ENCODE measurements around the gene MCC. TPM values are rescaled to one million over a fixed set of nuclear protein-coding genes. Genes with fewer than 3 reads are reported as not detected.

MCC gene
- total RNA-seq, 5 donors from 2014 or later (not counting 1 experiment from before 2014, with no cell fraction given), result 2.6 to 8.3 (median 6.3) TPM

DNA sequence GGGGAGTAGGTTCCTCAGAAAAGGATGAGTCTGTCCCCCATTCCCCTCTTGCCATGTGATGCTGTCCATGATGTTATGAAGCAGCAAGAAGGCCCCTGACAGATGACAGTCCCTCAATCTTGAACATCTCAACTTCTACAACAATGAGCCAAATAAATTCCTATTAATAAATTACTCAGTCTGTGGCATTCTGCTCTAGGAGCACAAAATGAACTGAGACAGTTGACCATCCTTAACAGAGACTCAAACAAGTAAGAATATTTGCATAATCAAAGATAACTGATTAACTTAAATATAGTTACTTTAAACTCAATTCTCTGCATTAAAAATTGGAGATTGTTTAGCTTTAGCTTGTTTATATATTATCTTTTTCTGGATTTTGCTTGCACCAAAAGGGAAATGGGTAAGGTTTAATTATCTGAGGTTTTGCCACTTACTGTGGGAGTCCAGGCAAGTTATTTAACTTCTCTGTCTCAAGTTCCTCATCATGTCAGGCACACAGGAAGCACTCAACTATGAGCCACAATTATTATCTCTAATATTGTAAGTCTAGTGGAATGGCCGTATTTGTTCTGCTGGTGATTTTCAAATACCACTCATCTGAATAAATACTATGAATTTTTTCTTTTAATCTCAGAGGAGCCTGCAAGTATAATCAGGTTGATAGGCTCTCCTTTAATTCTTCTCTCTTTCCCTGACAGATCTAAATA, 216.4 kb downstream of the MCC start:
- Histone ChIP-seq H3K4me1 (ENCODE audit: control insufficient read depth in 1 of 2, extremely low read depth in 1 of 2, insufficient read depth in 2 of 2, low read length in 2 of 2) (no peaks in the 10 kb centered on the region), H3K4me3 (ENCODE audit: control insufficient read depth in 1 of 2, extremely low read depth in 1 of 2, low read length in 1 of 2) (no peak overlapping the region), H3K36me3 (ENCODE audit: control insufficient read depth in 2 of 2, extremely low read depth in 1 of 2, insufficient read depth in 1 of 2, low read length in 1 of 2) (no peaks in the 10 kb centered on the region), H3K27me3 (replicated peaks in 1 of 2; ENCODE audit: control insufficient read depth in 2 of 2, extremely low read depth in 1 of 2, insufficient read depth in 2 of 2, low read length in 1 of 2) (no peaks in the 10 kb centered on the region), H3K9me3 (no peaks in the 10 kb centered on the region), H3K27ac (ENCODE audit: low read length) (no peak overlapping the region)
- CTCF ChIA-PET, result no interaction called here
- Mint-ChIP-seq H3K27me3 (peaks cover 0 to 3% of the 10 kb centered on the region in 2 donors), H3K4me3 (no peak overlapping the region), H3K27ac (no peak overlapping the region), H3K9me3 (no peaks in the 10 kb centered on the region), H3K4me1 (peaks cover 18 to 24% (median 22%) of the 10 kb centered on the region in 3 donors), H3K36me3 (no peaks in the 10 kb centered on the region)
- POLR2A ChIA-PET, result no interaction called here
- DNase-seq (no peak), ATAC-seq (replicated peaks in 1 of 4) (no peak)
- no CpG with 5 or more reads among the region's 1 CpG for WGBS (ENCODE audit: insufficient coverage)

DNA sequence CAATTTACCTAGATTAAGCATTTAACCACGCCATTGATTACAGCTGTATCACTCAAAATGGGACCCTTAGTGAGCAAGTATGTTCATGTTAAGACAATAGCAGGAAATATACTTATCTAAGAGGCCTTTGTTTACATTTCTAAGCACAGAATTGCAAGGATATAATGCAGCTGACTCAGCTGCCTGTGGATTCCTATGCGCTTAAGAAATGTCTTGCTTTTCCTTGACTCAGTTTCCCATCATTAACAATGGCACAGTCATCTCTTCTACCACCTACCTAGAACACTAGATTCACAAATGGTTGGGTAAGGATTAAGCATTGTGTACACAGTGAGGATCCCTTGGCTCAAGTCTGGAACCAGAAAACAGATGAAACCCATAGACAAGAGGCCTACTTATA, 217.2 kb downstream of the MCC start:
- DNase-seq, result no peak
- POLR2A ChIA-PET, result no interaction called here
- CTCF ChIA-PET, result no interaction called here
- H3K36me3 Mint-ChIP-seq, result no peaks in the 10 kb centered on the region
- H3K4me3 ChIP-seq (ENCODE audit: control insufficient read depth in 1 of 2, extremely low read depth in 1 of 2, low read length in 1 of 2), result no peak overlapping the region
- H3K27me3 Mint-ChIP-seq, result peaks cover 0 to 3% of the 10 kb centered on the region in 2 donors
- peaks cover 18 to 24% (median 22%) of the 10 kb centered on the region in 3 donors for H3K4me1 Mint-ChIP-seq
- no peak overlapping the region for H3K27ac ChIP-seq (ENCODE audit: low read length)
- H3K27ac Mint-ChIP-seq, result no peak overlapping the region
- no peaks in the 10 kb centered on the region for H3K27me3 ChIP-seq (replicated peaks in 1 of 2; ENCODE audit: control insufficient read depth in 2 of 2, extremely low read depth in 1 of 2, insufficient read depth in 2 of 2, low read length in 1 of 2)
- H3K4me1 ChIP-seq (ENCODE audit: control insufficient read depth in 1 of 2, extremely low read depth in 1 of 2, insufficient read depth in 2 of 2, low read length in 2 of 2), result no peaks in the 10 kb centered on the region
- ATAC-seq (replicated peaks in 1 of 4), result no peak
- H3K9me3 ChIP-seq, result no peaks in the 10 kb centered on the region
- no peaks in the 10 kb centered on the region for H3K36me3 ChIP-seq (ENCODE audit: control insufficient read depth in 2 of 2, extremely low read depth in 1 of 2, insufficient read depth in 1 of 2, low read length in 1 of 2)
- no CpG with 5 or more reads among the region's 2 CpGs for WGBS (ENCODE audit: insufficient coverage)
- H3K9me3 Mint-ChIP-seq, result no peaks in the 10 kb centered on the region
- no peak overlapping the region for H3K4me3 Mint-ChIP-seq

DNA sequence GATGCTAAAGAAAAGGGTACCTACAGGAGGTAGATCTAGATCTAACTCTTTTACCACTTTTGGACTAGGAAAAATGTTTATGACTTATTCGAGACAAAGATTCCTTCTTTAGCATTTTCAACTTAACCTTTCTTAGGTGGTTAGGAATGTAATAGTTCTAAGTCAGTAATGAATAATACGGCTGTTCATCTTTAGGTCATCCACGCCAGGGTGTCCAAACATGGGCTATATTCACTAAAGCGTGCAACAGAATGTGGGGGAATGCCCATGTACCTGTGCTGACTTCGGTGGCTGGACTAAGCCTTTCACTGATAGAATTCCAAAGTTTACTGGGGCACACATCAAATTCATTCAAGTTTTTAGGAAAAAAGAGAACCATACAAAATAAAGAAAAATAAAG, 218.2 kb downstream of the MCC start:
- Histone ChIP-seq H3K4me3 (ENCODE audit: control insufficient read depth in 1 of 2, extremely low read depth in 1 of 2, low read length in 1 of 2) (no peak overlapping the region), H3K9me3 (no peaks in the 10 kb centered on the region), H3K36me3 (ENCODE audit: control insufficient read depth in 2 of 2, extremely low read depth in 1 of 2, insufficient read depth in 1 of 2, low read length in 1 of 2) (no peaks in the 10 kb centered on the region), H3K27ac (ENCODE audit: low read length) (no peak overlapping the region), H3K27me3 (replicated peaks in 1 of 2; ENCODE audit: control insufficient read depth in 2 of 2, extremely low read depth in 1 of 2, insufficient read depth in 2 of 2, low read length in 1 of 2) (no peaks in the 10 kb centered on the region), H3K4me1 (ENCODE audit: control insufficient read depth in 1 of 2, extremely low read depth in 1 of 2, insufficient read depth in 2 of 2, low read length in 2 of 2) (no peaks in the 10 kb centered on the region)
- no peak overlapping the region for H3K27ac Mint-ChIP-seq
- H3K36me3 Mint-ChIP-seq, result no peaks in the 10 kb centered on the region
- H3K27me3 Mint-ChIP-seq, result peaks cover 0 to 3% of the 10 kb centered on the region in 2 donors
- H3K4me1 Mint-ChIP-seq, result peaks cover 18 to 24% (median 22%) of the 10 kb centered on the region in 3 donors
- no peak for ATAC-seq (replicated peaks in 1 of 4)
- ChIA-PET CTCF (no interaction called here), POLR2A (no interaction called here)
- no peak overlapping the region for H3K4me3 Mint-ChIP-seq
- H3K9me3 Mint-ChIP-seq, result no peaks in the 10 kb centered on the region
- no peak for DNase-seq
- WGBS (ENCODE audit: insufficient coverage), result 60% methylated on average over 2 of the region's 5 CpGs

DNA sequence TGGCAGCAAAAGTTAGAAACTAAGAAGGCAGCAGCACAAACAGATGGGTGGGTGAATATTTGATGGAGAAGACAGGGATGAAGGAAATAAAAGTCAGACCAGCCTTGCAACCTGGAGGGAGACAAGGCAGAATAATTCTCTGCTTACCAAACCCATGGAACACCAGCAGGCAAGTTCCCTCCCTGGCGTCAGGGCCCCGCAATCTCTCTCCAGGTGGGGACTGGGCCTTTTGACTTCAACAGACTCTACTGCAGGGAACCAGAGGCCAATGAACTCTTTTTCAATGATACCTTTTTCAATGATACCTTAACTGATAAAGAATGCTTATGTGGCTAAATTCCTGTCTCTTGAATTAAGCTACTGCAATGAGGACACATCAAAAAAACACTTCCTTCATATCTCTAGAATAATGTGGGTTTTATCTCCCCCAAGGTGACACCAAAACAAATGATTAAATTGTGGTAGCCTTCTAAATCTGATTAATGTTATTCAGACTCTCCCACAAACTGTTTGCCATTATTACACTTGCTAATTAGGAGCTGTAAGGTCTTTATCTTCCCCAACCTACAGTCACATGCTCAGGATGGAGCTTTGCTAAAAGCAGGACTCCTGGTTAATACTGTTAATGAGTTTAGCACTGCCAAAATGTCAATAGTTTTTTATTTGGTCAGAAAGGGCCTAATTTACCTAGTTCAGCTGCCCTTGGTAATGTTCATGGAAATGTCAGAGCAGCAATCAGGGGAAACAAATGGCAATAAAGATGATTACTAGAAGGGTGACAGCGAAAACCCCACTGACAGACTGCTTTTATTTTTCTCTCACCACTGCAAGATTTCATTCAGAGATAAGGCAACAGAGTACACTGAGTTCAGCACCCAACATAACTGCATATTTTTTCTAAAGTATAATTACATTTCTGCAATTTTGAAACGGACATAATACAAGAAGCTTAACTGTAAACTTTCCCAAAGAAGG, 218.9 kb downstream of the MCC start:
- no peak overlapping the region for H3K4me3 ChIP-seq (ENCODE audit: control insufficient read depth in 1 of 2, extremely low read depth in 1 of 2, low read length in 1 of 2)
- H3K36me3 Mint-ChIP-seq, result no peaks in the 10 kb centered on the region
- H3K27me3 ChIP-seq (replicated peaks in 1 of 2; ENCODE audit: control insufficient read depth in 2 of 2, extremely low read depth in 1 of 2, insufficient read depth in 2 of 2, low read length in 1 of 2), result no peaks in the 10 kb centered on the region
- ChIA-PET CTCF (no interaction called here), POLR2A (interaction anchor here in 1 of 2 donors (0.5 kb wide), 1 partner anchor 45 kb away, joined by 3 read pairs; no protein-coding TSS in a partner anchor)
- no peaks in the 10 kb centered on the region for H3K9me3 ChIP-seq
- H3K27me3 Mint-ChIP-seq, result peaks cover 0 to 3% of the 10 kb centered on the region in 2 donors
- H3K4me3 Mint-ChIP-seq, result no peak overlapping the region
- peaks cover 18 to 23% (median 19%) of the 10 kb centered on the region in 3 donors for H3K4me1 Mint-ChIP-seq
- no peaks in the 10 kb centered on the region for H3K36me3 ChIP-seq (ENCODE audit: control insufficient read depth in 2 of 2, extremely low read depth in 1 of 2, insufficient read depth in 1 of 2, low read length in 1 of 2)
- no peaks in the 10 kb centered on the region for H3K9me3 Mint-ChIP-seq
- H3K27ac ChIP-seq (ENCODE audit: low read length), result no peak overlapping the region
- H3K4me1 ChIP-seq (ENCODE audit: control insufficient read depth in 1 of 2, extremely low read depth in 1 of 2, insufficient read depth in 2 of 2, low read length in 2 of 2), result no peaks in the 10 kb centered on the region
- WGBS (ENCODE audit: insufficient coverage), result no CpG with 5 or more reads among the region's 4 CpGs
- H3K27ac Mint-ChIP-seq, result no peak overlapping the region
- no peak for ATAC-seq (replicated peaks in 1 of 4)
- DNase-seq, result no peak

DNA sequence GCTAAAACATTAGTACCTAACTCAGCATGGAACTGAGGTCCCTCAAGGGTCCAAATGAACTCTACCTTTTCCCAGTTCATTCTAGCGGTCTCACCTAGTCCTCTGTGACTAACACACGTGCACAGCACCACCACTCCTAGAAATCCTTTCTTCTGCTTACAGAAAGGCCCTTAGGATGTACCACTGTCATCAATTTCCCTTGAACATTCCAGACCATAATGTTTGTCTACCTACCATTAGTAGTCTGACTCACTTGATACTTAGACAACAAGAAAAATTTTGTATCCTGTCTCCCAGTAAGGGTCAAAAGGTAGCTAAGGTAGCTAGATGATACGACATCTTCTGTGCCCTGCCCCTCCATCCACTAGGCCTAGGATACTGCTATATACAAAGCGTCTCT, 220.0 kb downstream of the MCC start:
- H3K4me1 Mint-ChIP-seq, result peaks cover 10 to 12% (median 11%) of the 10 kb centered on the region in 3 donors
- H3K27me3 Mint-ChIP-seq, result no peaks in the 10 kb centered on the region
- Histone ChIP-seq H3K4me3 (ENCODE audit: control insufficient read depth in 1 of 2, extremely low read depth in 1 of 2, low read length in 1 of 2) (no peak overlapping the region), H3K27me3 (replicated peaks in 1 of 2; ENCODE audit: control insufficient read depth in 2 of 2, extremely low read depth in 1 of 2, insufficient read depth in 2 of 2, low read length in 1 of 2) (no peaks in the 10 kb centered on the region), H3K9me3 (no peaks in the 10 kb centered on the region), H3K4me1 (ENCODE audit: control insufficient read depth in 1 of 2, extremely low read depth in 1 of 2, insufficient read depth in 2 of 2, low read length in 2 of 2) (no peaks in the 10 kb centered on the region), H3K36me3 (ENCODE audit: control insufficient read depth in 2 of 2, extremely low read depth in 1 of 2, insufficient read depth in 1 of 2, low read length in 1 of 2) (no peaks in the 10 kb centered on the region), H3K27ac (ENCODE audit: low read length) (no peak overlapping the region)
- no peaks in the 10 kb centered on the region for H3K9me3 Mint-ChIP-seq
- H3K36me3 Mint-ChIP-seq, result no peaks in the 10 kb centered on the region
- DNase-seq, result no peak
- CTCF ChIA-PET, result no interaction called here
- whole genome bisulfite sequencing (ENCODE audit: insufficient coverage), result 66% methylated on average over 3 of the region's 4 CpGs
- ATAC-seq (replicated peaks in 1 of 4), result no peak
- POLR2A ChIA-PET, result interaction anchor here in 1 of 2 donors (0.5 kb wide), 1 partner anchor 46 kb away, joined by 3 read pairs; no protein-coding TSS in a partner anchor
- H3K4me3 Mint-ChIP-seq, result no peak overlapping the region
- no peak overlapping the region for H3K27ac Mint-ChIP-seq

DNA sequence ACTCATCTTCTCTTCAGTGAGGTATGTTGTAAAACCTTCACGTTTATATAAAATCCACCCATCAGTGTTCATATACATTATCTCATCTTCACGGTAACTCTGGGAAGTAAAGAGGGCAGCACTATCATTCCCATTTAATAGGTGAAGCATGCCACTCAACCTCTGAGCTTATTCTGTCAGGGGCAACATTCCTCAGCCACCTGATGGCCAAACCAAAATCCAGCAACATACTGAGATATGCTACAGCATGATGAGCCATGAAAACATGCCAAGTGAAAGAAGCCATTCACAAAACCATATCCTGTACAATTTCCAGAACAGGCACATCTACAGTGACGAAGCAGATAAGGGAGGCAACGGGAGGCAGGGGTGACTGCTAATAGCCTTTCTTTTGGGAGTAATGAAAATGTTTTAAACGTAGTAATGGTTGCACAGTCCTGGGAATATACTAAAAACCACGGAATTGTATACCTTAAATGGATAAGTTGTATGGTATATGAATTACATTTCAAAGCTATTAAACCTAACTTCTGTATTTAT, 220.8 kb downstream of the MCC start:
- Histone ChIP-seq H3K4me1 (ENCODE audit: control insufficient read depth in 1 of 2, extremely low read depth in 1 of 2, insufficient read depth in 2 of 2, low read length in 2 of 2) (no peaks in the 10 kb centered on the region), H3K27me3 (replicated peaks in 1 of 2; ENCODE audit: control insufficient read depth in 2 of 2, extremely low read depth in 1 of 2, insufficient read depth in 2 of 2, low read length in 1 of 2) (no peaks in the 10 kb centered on the region), H3K36me3 (ENCODE audit: control insufficient read depth in 2 of 2, extremely low read depth in 1 of 2, insufficient read depth in 1 of 2, low read length in 1 of 2) (no peaks in the 10 kb centered on the region), H3K27ac (ENCODE audit: low read length) (no peak overlapping the region), H3K4me3 (ENCODE audit: control insufficient read depth in 1 of 2, extremely low read depth in 1 of 2, low read length in 1 of 2) (no peak overlapping the region), H3K9me3 (no peaks in the 10 kb centered on the region)
- ChIA-PET CTCF (interaction anchor here in 1 of 2 donors (0.5 kb wide), 1 partner anchor 67 kb away, joined by 5 read pairs; no protein-coding TSS in a partner anchor), POLR2A (no interaction called here)
- Mint-ChIP-seq H3K4me3 (no peak overlapping the region), H3K27ac (no peak overlapping the region), H3K9me3 (no peaks in the 10 kb centered on the region), H3K27me3 (no peaks in the 10 kb centered on the region), H3K4me1 (peaks cover 10 to 12% (median 11%) of the 10 kb centered on the region in 3 donors), H3K36me3 (no peaks in the 10 kb centered on the region)
- no peak for ATAC-seq (replicated peaks in 1 of 4)
- 100% methylated on average over 1 of the region's 6 CpGs for WGBS (ENCODE audit: insufficient coverage)
- DNase-seq, result no peak
